Spleen (tissue), 11 donors: Measurements from ENCODE around the gene HERC3. TPM values are rescaled to one million over a fixed set of nuclear protein-coding genes. Genes with fewer than 3 reads are reported as not detected.

Experiments used
- DNase-seq: peaks from one replicate; pipeline ENCODE4 v3.0.0-alpha.2; 2020
- H3K27ac ChIP-seq, 8 donors: fragments of 200-600 bp; sonication (generic) in 7 of 8; 1 replicate in 4 of 8; 2 replicates in 4 of 8; pipeline versions ENCODE4 v1.5.0 to v1.8.0; 2016 to 2021; ENCODE audit warnings: inconsistent platforms in 4 of 8, mild to moderate bottlenecking in 4 of 8, moderate library complexity in 1 of 8
- H3K27me3 ChIP-seq, 7 donors: fragments of 200-600 bp; sonication (generic) in 6 of 7; replicated peaks in 1 of 7; 1 replicate in 4 of 7; 2 replicates in 3 of 7; pipeline versions ENCODE4 v1.5.0 to v1.8.0; 2016 to 2021; ENCODE audit warnings: inconsistent platforms in 3 of 7, mild to moderate bottlenecking in 1 of 7
- H3K36me3 ChIP-seq, 6 donors: fragments of 200-600 bp; sonication (generic) in 5 of 6; 1 replicate in 4 of 6; 2 replicates in 2 of 6; pipeline versions ENCODE4 v1.5.0 to v1.8.0; 2016 to 2021; ENCODE audit warnings: inconsistent platforms in 2 of 6
- H3K4me1 ChIP-seq, 6 donors: fragments of 200-600 bp; sonication (generic) in 5 of 6; 1 replicate in 3 of 6; 2 replicates in 3 of 6; pipeline versions ENCODE4 v1.5.0 to v1.8.0; 2016 to 2021; ENCODE audit warnings: inconsistent platforms in 3 of 6
- H3K4me3 ChIP-seq, 8 donors: fragments of 200-600 bp; sonication (generic) in 7 of 8; 1 replicate in 4 of 8; 2 replicates in 4 of 8; pipeline versions ENCODE4 v1.5.0 to v1.8.0; 2016 to 2021; ENCODE audit warnings: inconsistent platforms in 4 of 8, mild to moderate bottlenecking in 4 of 8, moderate library complexity in 2 of 8
- H3K9me3 ChIP-seq, 8 donors: fragments of 200-600 bp; sonication (generic) in 7 of 8; 1 replicate in 4 of 8; 2 replicates in 4 of 8; pipeline versions ENCODE4 v1.5.0 to v1.8.0; 2016 to 2021; ENCODE audit warnings: inconsistent platforms in 4 of 8
- POLR2A ChIP-seq, 3 donors: fragments of 450-650 bp; IDR thresholded peaks; one replicate each; pipeline ENCODE4 v1.5.1; 2017; ENCODE audit warnings: antibody characterized with exemption in 3 of 3, mild to moderate bottlenecking in 1 of 3
- POLR2AphosphoS5 ChIP-seq, 3 donors: sonication (generic); formaldehyde crosslinking; IDR thresholded peaks; one replicate each; pipeline ENCODE4 v1.5.1; 2017; ENCODE audit warnings: antibody characterized with exemption in 3 of 3
- WGBS, 5 donors: extraction: QIAGEN DNeasy Blood & Tissue Kit in 3 of 5; methylation state at CpG; one replicate each; pipeline versions ENCODE4 v1.1.5 to v1.1.7; 2013 to 2018; 5-methylcytosine and 5-hydroxymethylcytosine counted together
- intact Hi-C: fragments of 100-400 bp; cut with DNase I; formaldehyde crosslinking; loops from one replicate; pipeline ENCODE4 v1.15.0; 2023; ENCODE audit warnings: low total_unique reads
- polyA plus RNA-seq, 3 donors: library from polyadenylated mRNA; stranded (reverse); fragments of 200-250 nt; gene quantifications; one replicate each; pipeline ENCODE4 v1.2.1, GENCODE V29; 2013
- total RNA-seq, 7 donors: library from RNA; depleted of rRNA in 3 of 7; stranded (reverse); fragments of >200 nt in 3 of 7; fragmentation: NEBNext Ultra II Directional in 4 of 7; extraction: Animal tissue kit (Norgen Biotek cat#: 25700) in 4 of 7; gene quantifications; one replicate each; pipeline versions ENCODE4 v1.1.0 to v1.2.1, GENCODE V29; 2016 to 2021
- TF ChIP-seq, protein P1 (sequence below), 11 experiments: fragments of 200-600 bp in 7 of 11; fragments of 450-650 bp in 4 of 11; sonication (generic) in 4 of 11; IDR thresholded peaks in 8 of 11; conservative IDR thresholded peaks in 3 of 11; 1 replicate in 7 of 11; 2 replicates in 4 of 11; pipeline versions ENCODE4 v1.4.0 to v1.8.0; 2016 to 2021; ENCODE audit warnings: antibody characterized with exemption in 11 of 11, inconsistent platforms in 4 of 11, mild to moderate bottlenecking in 1 of 11
- donor health status: healthy with polysubstance abuse.
- donor health status: DM: no; HTN: no; CAD: no; lungs with moderate emphysema.
- donor health status: DM: no; HTN: no; CAD: no.
- donor health status: Bipolar disorder and iron deficiency.
- donor health status: healthy.
- donor health status: DM: no; HTN: no; CAD: no.
- donor health status: DM: yes; HTN: yes; CAD: no.

Gene HERC3
- total and polyA plus RNA-seq, 10 donors: 4.4 to 73.5 (median 62.2) TPM

DNA sequence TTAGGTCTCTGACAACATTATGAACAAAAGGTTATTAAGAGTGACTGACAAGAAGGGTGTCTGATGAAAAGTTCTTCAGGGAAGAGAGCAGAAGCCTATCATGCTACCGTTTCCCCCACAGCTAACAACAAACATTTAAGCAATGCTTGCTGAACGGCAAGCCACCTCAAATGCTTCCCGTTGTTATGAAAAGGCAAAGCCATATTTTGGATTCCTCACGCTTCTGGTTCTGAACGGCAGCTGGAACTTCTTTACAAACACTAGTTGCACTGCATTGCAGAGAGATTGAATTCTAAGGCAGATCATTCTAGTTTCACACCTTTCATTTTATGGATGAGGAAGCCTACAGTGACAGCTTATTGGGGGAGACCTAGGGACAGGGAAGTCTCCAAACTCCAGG is 153.9 kb downstream of the HERC3 start:
- H3K27me3 ChIP-seq: no peaks in the 10 kb centered on the region
- no peak overlapping the region for H3K4me3 ChIP-seq
- no peaks in the 10 kb centered on the region for H3K4me1 ChIP-seq
- intact Hi-C loops: no loop called here
- no peak for DNase-seq
- peaks cover 0 to 74% (median 27%) of the 10 kb centered on the region in 6 donors for H3K36me3 ChIP-seq
- TF ChIP-seq POLR2AphosphoS5 (IDR thresholded peaks at IDR 0.05) (no peak), POLR2A (IDR thresholded peaks at IDR 0.05) (no peak)
- TF ChIP-seq, protein P1, sequence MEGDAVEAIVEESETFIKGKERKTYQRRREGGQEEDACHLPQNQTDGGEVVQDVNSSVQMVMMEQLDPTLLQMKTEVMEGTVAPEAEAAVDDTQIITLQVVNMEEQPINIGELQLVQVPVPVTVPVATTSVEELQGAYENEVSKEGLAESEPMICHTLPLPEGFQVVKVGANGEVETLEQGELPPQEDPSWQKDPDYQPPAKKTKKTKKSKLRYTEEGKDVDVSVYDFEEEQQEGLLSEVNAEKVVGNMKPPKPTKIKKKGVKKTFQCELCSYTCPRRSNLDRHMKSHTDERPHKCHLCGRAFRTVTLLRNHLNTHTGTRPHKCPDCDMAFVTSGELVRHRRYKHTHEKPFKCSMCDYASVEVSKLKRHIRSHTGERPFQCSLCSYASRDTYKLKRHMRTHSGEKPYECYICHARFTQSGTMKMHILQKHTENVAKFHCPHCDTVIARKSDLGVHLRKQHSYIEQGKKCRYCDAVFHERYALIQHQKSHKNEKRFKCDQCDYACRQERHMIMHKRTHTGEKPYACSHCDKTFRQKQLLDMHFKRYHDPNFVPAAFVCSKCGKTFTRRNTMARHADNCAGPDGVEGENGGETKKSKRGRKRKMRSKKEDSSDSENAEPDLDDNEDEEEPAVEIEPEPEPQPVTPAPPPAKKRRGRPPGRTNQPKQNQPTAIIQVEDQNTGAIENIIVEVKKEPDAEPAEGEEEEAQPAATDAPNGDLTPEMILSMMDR (IDR thresholded peaks at IDR 0.05 in 8 of 11, conservative IDR thresholded peaks at IDR 0.05 in 3 of 11): no peak
- no peaks in the 10 kb centered on the region for H3K9me3 ChIP-seq
- 69 to 95% (median 82%) methylated on average over 5 of the region's 5 CpGs for WGBS, 5 donors
- H3K27ac ChIP-seq: no peak overlapping the region

DNA sequence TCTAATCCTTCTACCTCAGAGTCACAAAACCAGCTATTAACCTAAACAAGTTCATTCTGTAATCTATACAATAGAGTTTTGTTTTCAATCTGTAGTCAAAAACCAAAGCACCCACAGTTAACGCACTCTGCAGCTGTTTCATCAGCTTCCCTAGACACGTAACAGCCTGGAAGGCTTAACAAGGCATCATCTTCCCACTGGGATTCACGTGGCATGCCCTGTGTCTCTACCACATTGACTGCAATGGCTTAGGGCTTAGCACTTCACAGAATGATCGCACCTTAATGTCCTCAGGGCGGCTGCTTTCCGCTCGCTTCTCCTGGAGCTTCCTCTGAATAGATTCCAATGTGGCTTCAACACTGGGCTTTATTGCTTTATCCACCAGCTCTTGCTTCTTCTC is 155.1 kb downstream of the HERC3 start:
- Histone ChIP-seq H3K36me3 (peaks cover 0 to 85% (median 27%) of the 10 kb centered on the region in 6 donors), H3K4me1 (no peaks in the 10 kb centered on the region), H3K27ac (no peak overlapping the region), H3K4me3 (no peak overlapping the region), H3K9me3 (no peaks in the 10 kb centered on the region), H3K27me3 (no peaks in the 10 kb centered on the region)
- WGBS, 5 donors: 94 to 96% (median 95%) methylated on average over 7 of the region's 7 CpGs
- intact Hi-C loops: no loop called here
- TF ChIP-seq POLR2AphosphoS5 (IDR thresholded peaks at IDR 0.05) (no peak), POLR2A (IDR thresholded peaks at IDR 0.05) (no peak)
- TF ChIP-seq, protein P1 (IDR thresholded peaks at IDR 0.05 in 8 of 11, conservative IDR thresholded peaks at IDR 0.05 in 3 of 11): no peak
- no peak for DNase-seq

DNA sequence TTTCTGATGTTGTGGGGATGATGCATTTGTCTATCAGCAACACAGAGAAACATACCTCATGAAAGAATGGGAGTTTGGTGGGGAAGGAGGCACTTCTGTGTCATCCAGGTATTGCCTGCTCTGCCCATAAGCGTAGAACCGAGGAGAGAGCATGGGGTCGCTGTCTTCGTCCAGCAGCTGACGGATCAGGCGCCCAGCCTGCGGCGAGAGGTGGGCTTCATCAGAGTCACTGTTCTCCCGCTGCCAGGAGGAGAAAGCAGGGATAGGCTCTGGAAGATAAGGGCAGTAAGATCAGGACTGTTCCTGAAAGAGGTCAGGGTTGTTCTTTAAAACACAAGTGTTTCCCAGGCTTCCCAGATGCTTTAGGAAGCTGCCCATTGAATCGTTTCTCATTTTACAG is 158.1 kb downstream of the HERC3 start:
- DNase-seq: no peak
- no peak overlapping the region for H3K4me3 ChIP-seq
- intact Hi-C loops: no loop called here
- H3K36me3 ChIP-seq: peaks cover 0 to 89% (median 27%) of the 10 kb centered on the region in 6 donors
- 90 to 96% (median 95%) methylated on average over 10 of the region's 10 CpGs for WGBS, 5 donors
- no peaks in the 10 kb centered on the region for H3K4me1 ChIP-seq
- no peaks in the 10 kb centered on the region for H3K9me3 ChIP-seq
- H3K27me3 ChIP-seq: no peaks in the 10 kb centered on the region
- H3K27ac ChIP-seq: no peak overlapping the region
- TF ChIP-seq POLR2AphosphoS5 (IDR thresholded peaks at IDR 0.05) (no peak), POLR2A (IDR thresholded peaks at IDR 0.05) (no peak)
- TF ChIP-seq, protein P1 (IDR thresholded peaks at IDR 0.05 in 8 of 11, conservative IDR thresholded peaks at IDR 0.05 in 3 of 11): no peak

DNA sequence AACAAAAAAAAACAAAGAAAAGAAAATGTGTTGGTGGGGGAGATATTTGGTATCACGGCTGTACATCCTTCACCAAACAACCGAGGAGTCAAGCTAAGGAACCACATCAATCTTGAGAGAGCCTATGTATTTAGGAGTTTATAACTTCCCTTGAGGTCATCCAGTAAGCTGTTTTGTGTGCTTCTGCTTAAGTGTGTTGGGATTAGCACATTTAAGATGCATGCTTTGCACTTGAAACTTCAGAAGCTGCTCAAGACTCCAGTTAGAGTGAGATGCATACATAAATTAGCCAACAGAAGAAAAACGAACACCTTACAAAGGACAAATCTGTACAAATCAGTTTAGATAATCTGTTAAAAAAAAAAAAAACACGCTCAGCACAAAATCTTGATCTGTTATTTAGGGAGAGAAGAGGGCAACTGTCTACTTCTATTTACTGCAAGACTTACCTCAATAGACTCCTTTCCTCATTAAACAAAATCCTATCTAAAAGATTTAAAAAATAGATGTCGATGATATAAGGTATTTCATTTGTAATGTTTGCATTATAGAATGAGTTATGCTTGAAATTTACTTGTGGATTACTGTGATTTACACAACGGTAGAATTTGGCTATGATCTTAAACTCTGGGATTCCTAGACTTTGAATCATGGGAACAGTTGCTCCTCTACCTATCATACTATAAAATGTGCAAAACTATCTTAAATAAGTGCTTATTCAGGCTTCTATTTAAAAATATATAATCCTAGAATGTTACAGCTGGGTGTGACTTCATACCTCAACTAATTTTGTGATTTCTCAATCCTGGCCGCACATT is 159.2 kb downstream of the HERC3 start:
- TF ChIP-seq POLR2A (IDR thresholded peaks at IDR 0.05) (no peak), POLR2AphosphoS5 (IDR thresholded peaks at IDR 0.05) (no peak)
- TF ChIP-seq, protein P1 (IDR thresholded peaks at IDR 0.05 in 8 of 11, conservative IDR thresholded peaks at IDR 0.05 in 3 of 11): no peak
- no peaks in the 10 kb centered on the region for H3K27me3 ChIP-seq
- WGBS, 5 donors: 90 to 97% (median 92%) methylated on average over 7 of the region's 7 CpGs
- no peak overlapping the region for H3K27ac ChIP-seq
- peaks cover 0 to 78% (median 27%) of the 10 kb centered on the region in 6 donors for H3K36me3 ChIP-seq
- H3K4me1 ChIP-seq: no peaks in the 10 kb centered on the region
- intact Hi-C loops: no loop called here
- no peaks in the 10 kb centered on the region for H3K9me3 ChIP-seq
- DNase-seq: no peak
- no peak overlapping the region for H3K4me3 ChIP-seq
